ENCODE data around the gene TFEB. TPM values are rescaled to one million over a fixed set of nuclear protein-coding genes. Genes with fewer than 3 reads are reported as not detected.

TFEB gene
- total RNA-seq, 1 donor from 2014 or later = 3.1 TPM

GRCh38 chr6:41777551-41778285 is 42.3 kb upstream of the TFEB start:
- Mint-ChIP-seq H3K4me3 (ENCODE audit: unreplicated experiment) (no peak overlapping the region), H3K9me3 (ENCODE audit: unreplicated experiment) (no peaks in the 10 kb centered on the region), H3K36me3 (ENCODE audit: unreplicated experiment) (no peaks in the 10 kb centered on the region), H3K27me3 (ENCODE audit: unreplicated experiment) (peaks cover 7% of the 10 kb centered on the region), H3K4me1 (ENCODE audit: low read depth, unreplicated experiment) (peaks cover 7% of the 10 kb centered on the region), H3K27ac (ENCODE audit: unreplicated experiment) (no peak overlapping the region)
- DNase-seq = no peak
- no peak for TF ChIP-seq CTCF (IDR thresholded peaks at IDR 0.05; ENCODE audit: partially characterized antibody, unreplicated experiment)

GRCh38 chr6:41775293-41775882 is 40.0 kb upstream of the TFEB start:
- Mint-ChIP-seq H3K36me3 (ENCODE audit: unreplicated experiment) (no peaks in the 10 kb centered on the region), H3K4me3 (ENCODE audit: unreplicated experiment) (no peak overlapping the region), H3K27ac (ENCODE audit: unreplicated experiment) (no peak overlapping the region), H3K4me1 (ENCODE audit: low read depth, unreplicated experiment) (peaks cover 5% of the 10 kb centered on the region), H3K9me3 (ENCODE audit: unreplicated experiment) (no peaks in the 10 kb centered on the region), H3K27me3 (ENCODE audit: unreplicated experiment) (peaks cover 5% of the 10 kb centered on the region)
- no peak for DNase-seq
- no peak for TF ChIP-seq CTCF (IDR thresholded peaks at IDR 0.05; ENCODE audit: partially characterized antibody, unreplicated experiment)

- H3K27ac Mint-ChIP-seq (ENCODE audit: unreplicated experiment) = no peak overlapping the region
- peaks cover 5% of the 10 kb centered on the region for H3K36me3 Mint-ChIP-seq (ENCODE audit: unreplicated experiment)
- H3K4me1 Mint-ChIP-seq (ENCODE audit: low read depth, unreplicated experiment) = peaks cover 6% of the 10 kb centered on the region
- no peaks in the 10 kb centered on the region for H3K9me3 Mint-ChIP-seq (ENCODE audit: unreplicated experiment)
- H3K4me3 Mint-ChIP-seq (ENCODE audit: unreplicated experiment) = no peak overlapping the region
- H3K27me3 Mint-ChIP-seq (ENCODE audit: unreplicated experiment) = peaks cover 5% of the 10 kb centered on the region
- no peak for TF ChIP-seq CTCF (IDR thresholded peaks at IDR 0.05; ENCODE audit: partially characterized antibody, unreplicated experiment)
- no peak for DNase-seq
Observed at GRCh38 chr6:41774841-41775240, 39.4 kb upstream of the TFEB start.

- no peak for DNase-seq
- Mint-ChIP-seq H3K4me1 (ENCODE audit: low read depth, unreplicated experiment) (peaks cover 2% of the 10 kb centered on the region), H3K27ac (ENCODE audit: unreplicated experiment) (no peak overlapping the region), H3K27me3 (ENCODE audit: unreplicated experiment) (peaks cover 1% of the 10 kb centered on the region), H3K9me3 (ENCODE audit: unreplicated experiment) (peaks cover 2% of the 10 kb centered on the region), H3K36me3 (ENCODE audit: unreplicated experiment) (peaks cover 5% of the 10 kb centered on the region), H3K4me3 (ENCODE audit: unreplicated experiment) (no peak overlapping the region)
- TF ChIP-seq CTCF (IDR thresholded peaks at IDR 0.05; ENCODE audit: partially characterized antibody, unreplicated experiment) = no peak
Observed at GRCh38 chr6:41771058-41771983, 35.9 kb upstream of the TFEB start.

Measured in glutamatergic neuron (in vitro differentiated cells).